SH-SY5Y (cell line): Measurements from ENCODE around the gene ARPC2.

Experiments
- GATA2 ChIP-seq: IDR thresholded peaks from 2 replicates; pipeline ENCODE4 v1.6.1; 2011; ENCODE audit warnings: mild to moderate bottlenecking, low read depth, low read length
- GATA3 ChIP-seq: IDR thresholded peaks from 2 replicates; pipeline ENCODE4 v1.6.1; 2011; ENCODE audit warnings: low read depth, mild to moderate bottlenecking, low read length, moderate library complexity

ARPC2 gene

GRCh38 chr2:218255446-218255845 is 38.5 kb downstream of the ARPC2 start:
- TF ChIP-seq GATA3 (no peak), GATA2 (no peak)

- TF ChIP-seq GATA2 (no peak), GATA3 (no peak)
Measured at GRCh38 chr2:218256612-218257350, 39.8 kb downstream of the ARPC2 start.

- no peak for TF ChIP-seq GATA3
- TF ChIP-seq GATA2, result no peak
Measured at GRCh38 chr2:218257390-218257981, 40.5 kb downstream of the ARPC2 start.

- TF ChIP-seq GATA2 (no peak), GATA3 (no peak)
Measured at GRCh38 chr2:218259099-218259961, 42.3 kb downstream of the ARPC2 start.

- TF ChIP-seq GATA3 (no peak), GATA2 (no peak)
Measured at GRCh38 chr2:218260166-218260565, 43.2 kb downstream of the ARPC2 start.

GRCh38 chr2:218260742-218261422 is 43.9 kb downstream of the ARPC2 start, which contains the start of gene GPBAR1:
Gene GPBAR1, plus strand, starts transcription at chr2:218261015. Its CDS starts 1,710 bp downstream, at chr2:218262725.
- no peak for TF ChIP-seq GATA3
- no peak for TF ChIP-seq GATA2

GRCh38 chr2:218261423-218262236 is 44.6 kb downstream of the ARPC2 start:
- no peak for TF ChIP-seq GATA2
- no peak for TF ChIP-seq GATA3

- TF ChIP-seq GATA3 (no peak), GATA2 (no peak)
Measured at GRCh38 chr2:218262237-218262600, 45.2 kb downstream of the ARPC2 start.

- TF ChIP-seq GATA2 (no peak), GATA3 (no peak)
Measured at GRCh38 chr2:218262631-218263586, 45.9 kb downstream of the ARPC2 start.

- no peak for TF ChIP-seq GATA2
- TF ChIP-seq GATA3, result no peak
Measured at GRCh38 chr2:218263817-218264641, 47.0 kb downstream of the ARPC2 start.

- TF ChIP-seq GATA3, result no peak
- no peak for TF ChIP-seq GATA2
Measured at GRCh38 chr2:218264773-218265561, 48.0 kb downstream of the ARPC2 start.

- no peak for TF ChIP-seq GATA2
- TF ChIP-seq GATA3, result no peak
Measured at GRCh38 chr2:218265626-218266025, 48.6 kb downstream of the ARPC2 start.
